ENCODE data around the gene TNFSF10. TPM values are rescaled to one million over a fixed set of nuclear protein-coding genes. Genes with fewer than 3 reads are reported as not detected.

TNFSF10 gene
- total RNA-seq, 1 donor from 2014 or later, result 91.1 TPM

GRCh38 chr3:172461530-172462138 is 61.6 kb downstream of the TNFSF10 start:
- DNase-seq (ENCODE audit: low read depth in 2 of 2), result peak; percentile 43 to 44

- DNase-seq (ENCODE audit: low read depth in 2 of 2), result no peak
Measured at GRCh38 chr3:172456404-172456803, 66.8 kb downstream of the TNFSF10 start.

Other genes with a start within 250 kb of the TNFSF10 start
- gene GHSR, start 75.0 kb downstream of the TNFSF10 start, total RNA-seq, result not detected in 2 replicates
- 3.2 and 5.0 TPM in 2 replicates for gene NCEH1, start 187.6 kb upstream of the TNFSF10 start, total RNA-seq
- gene ECT2, start 227.3 kb upstream of the TNFSF10 start, total RNA-seq, result 15.1 and 18.5 TPM in 2 replicates

All from lung microvascular endothelial cell (primary cell).